ENCODE measurements around the gene EIF5.

GRCh38 chr14:103316721-103317121, 17.3 kb upstream of the EIF5 start:
- TF ChIP-seq POLR2A (IDR thresholded peaks at IDR 0.05): no peak
- TF ChIP-seq, protein P1, sequence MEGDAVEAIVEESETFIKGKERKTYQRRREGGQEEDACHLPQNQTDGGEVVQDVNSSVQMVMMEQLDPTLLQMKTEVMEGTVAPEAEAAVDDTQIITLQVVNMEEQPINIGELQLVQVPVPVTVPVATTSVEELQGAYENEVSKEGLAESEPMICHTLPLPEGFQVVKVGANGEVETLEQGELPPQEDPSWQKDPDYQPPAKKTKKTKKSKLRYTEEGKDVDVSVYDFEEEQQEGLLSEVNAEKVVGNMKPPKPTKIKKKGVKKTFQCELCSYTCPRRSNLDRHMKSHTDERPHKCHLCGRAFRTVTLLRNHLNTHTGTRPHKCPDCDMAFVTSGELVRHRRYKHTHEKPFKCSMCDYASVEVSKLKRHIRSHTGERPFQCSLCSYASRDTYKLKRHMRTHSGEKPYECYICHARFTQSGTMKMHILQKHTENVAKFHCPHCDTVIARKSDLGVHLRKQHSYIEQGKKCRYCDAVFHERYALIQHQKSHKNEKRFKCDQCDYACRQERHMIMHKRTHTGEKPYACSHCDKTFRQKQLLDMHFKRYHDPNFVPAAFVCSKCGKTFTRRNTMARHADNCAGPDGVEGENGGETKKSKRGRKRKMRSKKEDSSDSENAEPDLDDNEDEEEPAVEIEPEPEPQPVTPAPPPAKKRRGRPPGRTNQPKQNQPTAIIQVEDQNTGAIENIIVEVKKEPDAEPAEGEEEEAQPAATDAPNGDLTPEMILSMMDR (IDR thresholded peaks at IDR 0.05): no peak
